ENCODE results near the gene WDR76. TPM values are rescaled to one million over a fixed set of nuclear protein-coding genes. Genes with fewer than 3 reads are reported as not detected.

WDR76 gene
- total RNA-seq, 1 experiment from 2014 or later: 29.6 TPM

DNA sequence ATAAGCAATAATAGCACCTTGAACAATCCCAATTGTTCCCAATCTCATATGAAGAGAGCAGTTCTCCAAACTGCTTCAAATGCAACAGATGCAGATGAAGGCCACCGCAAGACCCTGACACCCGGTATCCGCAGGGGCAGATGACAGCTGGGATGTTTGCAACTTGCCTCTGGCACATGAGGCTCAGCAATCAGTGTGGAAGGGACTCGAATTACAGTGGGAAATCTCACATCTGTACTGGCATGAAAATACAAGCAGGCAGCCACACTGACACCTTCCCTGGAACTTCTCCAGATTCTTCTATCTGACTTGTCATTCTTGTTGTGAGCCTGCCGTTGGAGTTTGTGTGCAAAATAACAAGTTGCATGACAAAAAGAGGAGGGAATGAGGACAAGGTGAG lies 68.8 kb downstream of the WDR76 start:
- H3K23me2 ChIP-seq (ENCODE audit: insufficient read length, low read depth, low read length, poor library complexity, severe bottlenecking): no peaks in the 10 kb centered on the region
- no peak overlapping the region for H2BK12ac ChIP-seq (ENCODE audit: insufficient read length, low read depth, low read length)
- H2BK120ac ChIP-seq (ENCODE audit: low read depth, low read length, poor library complexity, severe bottlenecking): no peak overlapping the region
- H2BK15ac ChIP-seq (ENCODE audit: low read depth, low read length): no peak overlapping the region
- no peak overlapping the region for H3K27ac ChIP-seq (ENCODE audit: insufficient read length, low read depth, low read length)
- Mint-ChIP-seq H3K36me3 (ENCODE audit: insufficient read depth in 1 of 3, low read depth in 3 of 3) (peaks cover 0 to 14% (median 9%) of the 10 kb centered on the region in 3 experiments; a peak in 4 of 7 replicates), H3K4me3 (no peak overlapping the region), H3K9me3 (no peaks in the 10 kb centered on the region), H3K4me1 (peaks cover 8% of the 10 kb centered on the region in 2 experiments; a peak in 3 of 4 replicates), H3K27me3 (ENCODE audit: low read depth) (no peaks in the 10 kb centered on the region), H3K27ac (no peak overlapping the region)
- H3K4me1 ChIP-seq (ENCODE audit: insufficient read depth, low read length): no peaks in the 10 kb centered on the region; the same call in 1 of the 2 replicates
- H3K79me1 ChIP-seq (ENCODE audit: insufficient read depth, low read depth, low read length, poor library complexity, severe bottlenecking): no peaks in the 10 kb centered on the region
- no peaks in the 10 kb centered on the region for H3K27me3 ChIP-seq (ENCODE audit: insufficient read depth, low read length)
- TF ChIP-seq, protein P1, sequence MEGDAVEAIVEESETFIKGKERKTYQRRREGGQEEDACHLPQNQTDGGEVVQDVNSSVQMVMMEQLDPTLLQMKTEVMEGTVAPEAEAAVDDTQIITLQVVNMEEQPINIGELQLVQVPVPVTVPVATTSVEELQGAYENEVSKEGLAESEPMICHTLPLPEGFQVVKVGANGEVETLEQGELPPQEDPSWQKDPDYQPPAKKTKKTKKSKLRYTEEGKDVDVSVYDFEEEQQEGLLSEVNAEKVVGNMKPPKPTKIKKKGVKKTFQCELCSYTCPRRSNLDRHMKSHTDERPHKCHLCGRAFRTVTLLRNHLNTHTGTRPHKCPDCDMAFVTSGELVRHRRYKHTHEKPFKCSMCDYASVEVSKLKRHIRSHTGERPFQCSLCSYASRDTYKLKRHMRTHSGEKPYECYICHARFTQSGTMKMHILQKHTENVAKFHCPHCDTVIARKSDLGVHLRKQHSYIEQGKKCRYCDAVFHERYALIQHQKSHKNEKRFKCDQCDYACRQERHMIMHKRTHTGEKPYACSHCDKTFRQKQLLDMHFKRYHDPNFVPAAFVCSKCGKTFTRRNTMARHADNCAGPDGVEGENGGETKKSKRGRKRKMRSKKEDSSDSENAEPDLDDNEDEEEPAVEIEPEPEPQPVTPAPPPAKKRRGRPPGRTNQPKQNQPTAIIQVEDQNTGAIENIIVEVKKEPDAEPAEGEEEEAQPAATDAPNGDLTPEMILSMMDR (conservative IDR thresholded peaks at IDR 0.05): no peak
- no peak overlapping the region for H3T11ph ChIP-seq (ENCODE audit: low read length)
- no peak overlapping the region for H3K4ac ChIP-seq (ENCODE audit: low read depth, low read length)
- no peak overlapping the region for H3K14ac ChIP-seq (ENCODE audit: insufficient read depth, low read length)
- H3K79me2 ChIP-seq (ENCODE audit: insufficient read depth, low read length): no peaks in the 10 kb centered on the region
- no peaks in the 10 kb centered on the region for H3K9me3 ChIP-seq (ENCODE audit: control insufficient read depth, low read depth, low read length)
- H2BK20ac ChIP-seq (ENCODE audit: low read depth, low read length, poor library complexity, severe bottlenecking): no peak overlapping the region
- H2AFZ ChIP-seq (ENCODE audit: low read length): no peak overlapping the region
- H3K18ac ChIP-seq (ENCODE audit: insufficient read length, low read depth, low read length): no peak overlapping the region
- no peak overlapping the region for H3K9ac ChIP-seq (ENCODE audit: extremely low read depth, insufficient read length, low read length)
- DNase-seq: no peak
- no peak overlapping the region for H3K4me2 ChIP-seq (ENCODE audit: insufficient read depth, insufficient read length, low read length)
- H4K20me1 ChIP-seq (ENCODE audit: control insufficient read depth, insufficient read depth, insufficient read length): no peaks in the 10 kb centered on the region
- no peak overlapping the region for H3K56ac ChIP-seq (ENCODE audit: insufficient read length, low read depth, low read length)
- H2AK5ac ChIP-seq (ENCODE audit: insufficient read length, low read length): no peak overlapping the region
- WGBS (ENCODE audit: extremely low coverage, insufficient read length, low lambda C conversion rate): no CpG with 5 or more reads among the region's 5 CpGs
- H3K23ac ChIP-seq (ENCODE audit: insufficient read length, low read depth, low read length): no peak overlapping the region
- no peak overlapping the region for H4K8ac ChIP-seq (replicated peaks; ENCODE audit: insufficient read length, low read depth, low read length)
- H2BK5ac ChIP-seq (ENCODE audit: insufficient read length, low read length): no peak overlapping the region
- no peak overlapping the region for H4K5ac ChIP-seq (ENCODE audit: insufficient read length, low read depth, low read length)
- H4K91ac ChIP-seq (ENCODE audit: insufficient read length, low read depth, low read length): no peak overlapping the region
